HG03097 (cell line): ENCODE data around the gene TBC1D7.
"Not testable (repeated sequence)": the region's sequence is repeated elsewhere in the genome, so short reads cannot be mapped to it uniquely, and the experiment has no call there.

Source experiments
- ATAC-seq: cut with Tn5 transposase; IDR thresholded peaks from one replicate; pipeline ENCODE4 v1.9.1; 2021; ENCODE audit not compliant: unreplicated experiment, low FRiP score

Gene TBC1D7

DNA sequence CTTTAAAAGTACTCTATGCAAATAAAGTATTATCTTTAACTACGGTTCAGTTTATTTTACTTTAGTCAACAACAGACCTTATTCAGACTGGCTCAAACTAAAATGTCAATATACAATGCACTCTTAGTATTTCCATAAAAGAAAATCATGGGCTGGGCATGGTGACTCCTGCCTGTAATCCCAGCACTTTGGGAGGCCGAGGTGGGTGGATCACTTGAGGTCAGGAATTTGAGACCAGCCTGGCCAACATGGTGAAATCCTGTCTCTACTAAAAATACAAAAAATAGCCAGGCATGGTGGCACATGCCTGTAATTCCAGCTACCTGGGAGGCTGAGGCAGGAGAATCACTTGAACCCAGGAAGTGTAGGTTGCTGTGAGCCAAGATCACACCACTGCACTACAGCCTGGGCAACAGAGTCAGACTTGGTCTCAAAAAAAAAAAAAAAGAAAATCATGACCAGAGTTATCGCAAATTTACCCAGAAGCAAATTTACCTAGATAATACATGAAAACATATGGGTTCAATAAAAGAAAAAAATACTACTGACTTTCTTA lies 2.2 kb downstream of the TBC1D7 start:
- not testable (repeated sequence) for ATAC-seq

DNA sequence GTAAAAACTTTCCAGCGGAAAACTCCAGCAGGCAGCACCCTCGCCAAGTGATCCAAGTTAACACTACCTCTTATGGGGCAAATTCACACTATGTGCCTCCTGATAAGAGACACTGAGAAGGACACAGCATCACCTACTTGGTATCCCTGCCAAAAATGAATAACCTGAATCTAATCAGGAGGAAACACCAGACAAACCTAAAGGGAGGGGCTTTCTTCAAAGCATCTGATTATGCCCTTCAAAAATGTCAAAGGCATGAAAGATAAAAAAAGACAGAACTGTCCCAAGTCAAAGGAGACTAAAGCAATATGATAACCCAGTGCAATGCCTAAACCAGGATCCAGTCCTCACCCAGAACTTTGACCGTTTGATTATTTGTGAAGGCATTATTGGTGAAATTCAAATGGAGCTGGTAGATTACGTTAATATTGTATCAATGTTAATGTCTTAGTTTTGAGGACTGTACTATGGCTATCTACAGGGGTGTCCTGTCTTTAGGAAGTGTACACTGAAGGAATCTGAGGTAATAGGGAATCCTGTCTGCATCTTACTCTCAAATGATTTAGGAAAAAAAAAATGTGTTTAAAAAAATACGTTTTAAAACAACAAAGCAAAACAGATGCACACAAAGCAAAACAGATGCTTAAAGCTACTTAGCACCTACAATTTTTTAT lies 8.3 kb downstream of the TBC1D7 start:
- ATAC-seq: no peak

DNA sequence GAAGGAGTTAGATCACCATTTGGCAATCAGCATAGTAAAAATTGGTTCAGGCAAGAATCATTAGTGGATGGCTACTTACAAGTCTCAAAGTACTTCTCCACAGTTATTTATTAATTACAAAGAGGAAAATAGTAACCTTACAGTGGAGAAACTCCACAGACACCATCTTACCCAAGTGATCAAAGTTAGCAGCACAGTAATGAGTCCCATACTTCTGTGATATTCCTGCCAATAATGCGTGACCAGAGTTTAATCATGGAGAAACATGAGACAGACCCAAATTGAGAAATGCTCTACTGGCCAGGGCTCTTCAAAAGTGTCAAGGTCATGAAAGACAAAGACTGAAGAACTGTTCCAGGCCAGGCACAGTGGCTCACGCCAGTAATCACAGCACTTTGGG lies 9.5 kb downstream of the TBC1D7 start:
- no peak for ATAC-seq

DNA sequence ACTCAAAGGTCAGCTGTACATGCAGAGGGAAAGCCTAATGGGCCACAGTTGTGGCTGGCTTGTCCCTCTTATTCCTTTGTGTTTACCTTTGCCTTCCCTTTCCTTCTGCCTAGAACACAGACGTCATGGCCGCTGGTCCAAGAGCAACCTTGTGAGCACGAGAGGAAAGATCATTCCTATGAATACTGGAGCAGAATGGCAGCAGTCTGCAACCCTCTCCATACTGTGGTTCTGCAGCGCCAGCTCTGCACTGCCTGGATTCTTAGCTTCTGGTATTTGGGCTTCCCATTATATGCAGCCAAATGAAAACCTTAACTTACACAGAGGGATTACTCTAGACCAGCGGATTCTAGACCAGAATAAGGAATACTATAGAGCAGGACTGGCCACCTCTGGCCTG lies 12.4 kb downstream of the TBC1D7 start:
- no peak for ATAC-seq

DNA sequence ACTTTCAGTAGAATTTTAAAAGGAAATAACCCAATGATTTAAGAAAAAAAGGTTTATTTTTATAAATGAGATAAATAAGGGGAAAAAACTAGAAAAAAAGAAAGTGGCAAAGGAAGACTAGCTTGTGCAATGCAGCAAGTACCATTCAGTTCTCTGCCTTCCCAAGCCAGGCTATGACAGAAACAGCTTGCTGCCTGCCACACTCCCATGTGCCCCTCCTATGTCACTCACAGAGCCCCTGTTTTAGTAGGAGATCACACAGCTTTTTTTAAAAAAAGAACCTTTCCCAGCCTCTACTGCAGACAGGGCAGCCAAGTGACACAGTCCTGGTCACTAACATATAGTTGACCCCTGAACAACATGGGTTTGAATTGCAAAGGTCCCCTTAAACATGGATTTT lies 13.5 kb downstream of the TBC1D7 start:
- no peak for ATAC-seq

DNA sequence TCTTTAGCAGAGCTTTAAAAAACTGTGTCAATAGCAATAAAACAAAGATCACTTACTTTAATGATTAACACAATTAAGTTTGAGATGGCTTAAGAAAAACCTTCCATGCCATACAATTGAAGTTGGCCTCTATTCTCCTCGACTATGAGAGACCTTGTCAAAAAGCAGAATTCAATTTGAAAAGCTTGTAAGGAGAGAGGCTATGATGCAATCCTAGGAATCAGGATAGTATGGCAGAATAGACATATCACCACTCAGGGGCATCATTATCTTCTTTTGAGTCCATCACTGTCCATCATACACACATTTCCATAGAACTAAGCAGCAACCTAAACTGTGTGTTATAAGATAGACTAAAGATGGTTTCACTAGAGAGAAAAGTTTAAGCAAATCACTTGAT lies 17.2 kb downstream of the TBC1D7 start:
- ATAC-seq: no peak

DNA sequence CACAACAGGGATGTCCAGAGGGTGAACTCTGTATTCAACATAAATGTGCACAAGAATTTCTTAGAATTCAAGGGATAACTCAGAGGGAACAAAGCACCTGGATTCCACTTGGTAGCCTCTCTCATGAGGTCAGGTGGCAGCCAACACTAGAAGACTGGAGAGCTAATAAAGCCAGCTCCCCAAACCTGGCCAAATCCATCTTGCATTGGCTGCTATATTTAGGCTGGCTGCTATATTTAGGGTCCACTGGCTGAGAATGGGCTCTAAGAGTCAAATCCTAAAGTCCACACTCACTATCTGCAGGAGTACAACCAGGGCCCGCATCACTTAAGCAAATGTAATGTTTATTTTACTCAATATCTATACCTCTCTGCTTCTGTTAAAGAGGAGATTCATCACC lies 20.0 kb downstream of the TBC1D7 start:
- no peak for ATAC-seq

DNA sequence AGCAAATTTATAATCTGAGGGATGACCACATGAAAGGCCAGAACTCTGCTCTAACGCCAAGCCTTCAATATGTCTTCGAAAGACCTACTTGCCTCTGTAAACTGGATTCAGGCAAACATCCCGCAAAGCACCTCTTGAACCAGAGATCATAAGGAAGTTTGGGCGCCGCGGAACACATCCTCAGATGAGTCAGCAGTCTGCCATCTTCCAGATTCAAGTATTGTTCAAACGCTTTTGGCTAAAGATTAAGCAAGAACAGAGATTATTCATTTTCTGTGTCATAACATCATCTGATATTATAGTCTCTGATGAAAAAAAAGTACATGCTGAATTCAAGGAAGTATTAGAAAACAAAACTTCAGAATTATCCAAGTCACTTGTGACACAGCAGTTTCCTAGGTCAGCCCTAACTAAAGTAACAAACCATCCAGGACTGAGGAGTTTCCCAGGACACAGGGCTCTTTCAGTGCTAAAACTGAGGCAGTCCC lies 20.8 kb downstream of the TBC1D7 start:
- no peak for ATAC-seq

DNA sequence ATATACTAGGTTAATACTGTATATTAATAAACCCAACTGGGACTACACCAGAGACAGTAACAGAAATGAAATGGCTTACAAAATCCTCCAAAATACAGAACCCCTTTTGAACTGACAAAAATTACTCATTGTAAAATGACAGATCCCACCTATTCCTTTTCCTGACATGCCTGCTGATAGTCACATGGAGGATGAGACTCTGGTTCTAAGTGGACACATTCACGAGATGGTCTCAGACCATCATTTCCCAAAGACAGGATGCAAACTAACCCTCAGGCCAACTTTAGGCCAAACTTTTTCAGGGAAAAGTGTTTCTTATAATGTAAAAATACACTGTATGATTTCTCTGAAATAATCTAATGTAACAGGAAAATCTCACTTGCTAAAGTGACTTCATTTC lies 22.5 kb downstream of the TBC1D7 start:
- no peak for ATAC-seq

DNA sequence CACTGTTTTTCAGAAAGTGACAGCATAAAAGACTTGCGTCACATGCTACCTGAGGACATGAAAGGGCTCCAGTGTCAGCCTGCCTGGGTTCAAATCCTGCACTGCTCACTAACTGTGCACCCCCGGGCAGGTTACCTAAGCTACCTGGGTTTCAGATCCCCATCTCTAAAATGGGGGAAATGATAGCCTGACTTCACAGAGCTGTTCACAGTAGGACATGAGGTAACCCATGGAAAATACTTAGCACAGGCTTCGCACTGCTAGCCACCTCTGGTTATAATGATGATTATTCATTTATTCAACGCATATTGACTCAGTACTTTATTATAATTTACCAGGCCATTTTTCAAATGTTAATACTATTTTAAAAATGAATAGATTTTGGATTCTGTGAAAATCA lies 23.0 kb downstream of the TBC1D7 start:
- no peak for ATAC-seq

DNA sequence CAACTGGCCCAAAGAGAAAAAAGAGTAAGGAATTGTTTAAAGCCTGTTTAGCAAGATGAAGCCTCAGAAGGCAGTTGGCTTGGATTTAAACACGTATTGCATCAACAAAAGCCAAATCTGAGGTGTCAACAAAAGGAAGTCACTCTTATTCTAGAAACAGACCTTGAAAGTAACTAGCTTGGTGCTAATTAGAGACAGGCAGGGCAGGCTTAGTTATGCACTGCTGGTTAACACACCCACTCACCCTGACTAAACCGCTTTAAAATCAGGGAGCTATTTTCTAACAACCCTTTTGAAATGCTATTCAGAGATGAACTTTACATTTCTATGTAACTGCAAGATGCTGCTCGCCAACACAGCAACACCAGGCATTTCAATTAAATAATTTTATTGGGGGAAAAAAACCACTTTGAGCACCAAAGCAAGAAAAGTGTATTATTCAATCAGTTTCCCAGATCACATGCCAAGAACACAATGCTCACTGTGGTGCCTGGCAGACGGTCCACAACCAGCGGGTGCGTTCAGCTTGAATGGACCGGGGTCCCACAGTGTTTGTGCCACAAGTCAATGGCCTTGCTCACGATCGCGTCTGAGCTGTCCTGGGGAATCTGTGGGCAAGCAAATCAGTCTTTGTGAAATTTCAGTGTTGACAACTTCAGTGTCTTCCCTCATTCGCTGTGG lies 23.6 kb downstream of the TBC1D7 start:
- no peak for ATAC-seq

DNA sequence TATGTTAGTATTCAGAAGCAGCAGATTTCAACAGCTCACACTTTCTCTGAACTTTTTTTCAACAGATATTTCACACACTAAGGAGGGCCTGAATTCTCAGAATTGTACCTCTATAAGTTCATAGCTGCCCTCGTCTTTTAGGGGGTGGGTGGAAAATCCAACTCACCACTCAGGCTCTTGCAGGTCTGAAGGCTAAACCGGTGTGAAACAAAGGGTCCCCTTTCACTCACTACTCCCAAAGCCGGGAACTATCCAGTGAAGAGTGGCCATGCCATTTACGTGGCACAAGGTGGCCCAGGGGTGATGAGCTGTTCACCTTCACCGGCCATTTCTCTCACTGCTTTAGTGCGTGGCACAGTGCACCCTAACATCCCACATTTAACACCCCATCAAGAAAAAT lies 24.2 kb downstream of the TBC1D7 start:
- ATAC-seq: no peak

DNA sequence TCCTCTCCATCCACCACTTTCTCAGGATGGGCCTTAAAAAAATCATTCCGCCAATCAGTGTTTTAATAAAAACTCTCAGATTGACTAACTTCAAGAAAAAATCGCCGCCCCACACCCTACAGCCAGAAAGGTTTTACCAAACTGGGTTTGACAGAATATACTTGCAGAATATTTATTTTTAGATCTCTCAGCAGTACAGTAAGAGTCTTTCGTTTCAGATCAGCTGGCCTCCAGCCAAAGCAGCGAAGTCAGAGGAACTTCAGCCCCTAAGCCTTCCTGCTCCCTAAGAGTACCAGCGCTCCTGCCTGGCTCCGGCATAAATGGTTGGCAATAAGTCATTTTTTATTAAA lies 24.7 kb downstream of the TBC1D7 start:
- peak; percentile 28 for ATAC-seq

DNA sequence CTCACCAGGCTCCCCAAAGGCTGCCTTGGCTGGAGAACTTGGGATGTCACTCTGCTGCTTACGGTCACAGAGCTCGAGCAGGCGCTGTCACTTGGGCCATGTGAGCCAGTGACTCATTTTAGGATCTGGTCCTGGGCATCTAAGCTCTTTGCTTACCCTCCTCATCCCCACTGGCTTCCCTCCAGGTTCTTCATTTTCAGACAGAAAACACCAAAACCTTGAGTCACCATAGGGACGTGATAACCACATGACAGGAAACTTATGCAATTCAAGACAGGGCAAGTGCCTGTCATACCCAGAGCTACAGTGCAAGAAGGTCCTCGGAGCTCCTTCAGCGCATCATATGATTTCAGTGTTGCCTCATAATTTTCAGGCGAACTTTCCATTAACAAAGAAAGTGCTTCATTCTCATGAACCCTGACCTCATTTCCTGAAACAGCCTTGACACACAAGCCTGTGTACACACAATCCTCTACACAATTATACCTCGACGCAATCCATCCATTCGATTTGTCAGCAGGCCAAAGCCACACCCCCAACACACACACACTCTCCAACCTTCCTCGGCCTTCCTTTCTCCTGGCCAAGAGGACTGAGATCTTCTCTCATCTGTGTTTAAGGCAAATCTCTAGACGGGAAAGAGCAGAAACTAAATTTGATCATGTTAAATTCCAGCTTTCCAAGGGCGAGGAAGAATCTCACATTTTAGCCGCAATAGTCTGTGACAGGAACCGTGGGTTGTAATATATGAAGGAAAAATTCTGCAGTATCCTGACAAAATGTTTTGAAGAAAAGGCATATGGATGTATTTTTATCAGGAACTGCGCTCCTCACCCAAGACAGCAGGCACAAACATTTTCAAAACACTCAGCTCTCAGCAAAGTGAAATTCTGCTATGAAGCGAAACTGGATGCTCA lies 25.3 kb downstream of the TBC1D7 start:
- ATAC-seq: peak; percentile 61

DNA sequence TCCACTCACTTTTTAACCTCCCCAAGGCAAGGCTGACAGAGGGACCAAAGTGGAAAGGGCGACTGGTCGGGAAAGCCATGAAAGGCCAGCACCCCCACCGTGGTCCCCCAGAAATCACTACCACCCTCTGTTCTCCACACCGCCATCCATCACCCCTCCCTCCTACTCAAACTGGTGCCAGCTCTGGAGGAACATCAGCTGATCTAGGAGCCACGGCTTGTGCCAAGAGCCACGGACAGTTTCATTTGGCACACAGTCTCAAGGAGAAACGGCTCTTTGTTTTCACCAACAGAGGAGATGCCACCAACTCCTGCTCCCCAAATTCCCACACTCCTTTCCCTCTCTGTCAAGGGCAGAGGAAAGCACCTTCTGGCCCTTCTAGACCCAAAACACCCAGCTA lies 26.0 kb downstream of the TBC1D7 start:
- ATAC-seq: no peak

DNA sequence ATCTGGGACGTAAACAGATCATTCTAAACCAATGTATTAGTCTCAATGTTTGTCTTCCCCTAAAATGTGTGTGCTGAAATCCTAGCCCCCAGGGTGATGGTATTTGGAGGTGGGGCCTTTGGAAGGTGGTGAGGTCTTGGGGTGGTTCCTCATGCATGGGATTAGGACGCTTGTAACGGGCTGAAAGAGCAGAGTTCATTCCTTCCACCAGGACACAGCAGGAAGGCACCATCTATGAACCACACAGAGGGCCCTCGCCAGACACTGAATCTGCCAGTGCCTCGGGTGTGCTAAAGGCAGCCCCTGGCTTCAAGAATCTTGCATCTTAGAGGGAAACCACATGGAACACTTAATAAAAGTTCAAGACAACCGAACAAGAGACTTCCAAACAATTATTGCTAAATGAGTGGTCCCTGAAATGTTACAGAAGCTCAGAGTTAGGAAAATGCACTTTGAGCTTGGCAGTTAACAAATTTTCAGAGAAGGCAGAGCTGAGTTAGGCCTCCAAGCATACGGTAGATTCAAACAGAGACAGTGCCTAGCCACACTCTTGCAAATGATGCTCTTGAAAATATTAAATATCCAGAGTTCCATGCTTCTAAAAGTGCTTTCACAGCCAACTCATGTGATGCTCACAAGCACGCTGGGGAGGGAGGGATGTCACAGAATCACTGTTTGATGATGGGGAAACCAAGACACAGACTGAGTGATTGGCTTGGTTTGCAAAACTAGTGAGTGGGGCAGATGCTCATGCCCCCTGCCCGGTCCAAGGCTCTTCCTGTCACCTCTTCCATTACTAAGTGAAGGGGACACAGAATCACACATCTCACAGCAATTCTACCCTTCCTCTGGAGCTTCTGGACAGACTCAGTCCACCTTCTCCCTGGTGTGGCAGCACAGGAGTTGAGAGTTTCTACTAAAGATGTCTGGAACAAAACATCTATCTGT lies 27.4 kb downstream of the TBC1D7 start:
- no peak for ATAC-seq

DNA sequence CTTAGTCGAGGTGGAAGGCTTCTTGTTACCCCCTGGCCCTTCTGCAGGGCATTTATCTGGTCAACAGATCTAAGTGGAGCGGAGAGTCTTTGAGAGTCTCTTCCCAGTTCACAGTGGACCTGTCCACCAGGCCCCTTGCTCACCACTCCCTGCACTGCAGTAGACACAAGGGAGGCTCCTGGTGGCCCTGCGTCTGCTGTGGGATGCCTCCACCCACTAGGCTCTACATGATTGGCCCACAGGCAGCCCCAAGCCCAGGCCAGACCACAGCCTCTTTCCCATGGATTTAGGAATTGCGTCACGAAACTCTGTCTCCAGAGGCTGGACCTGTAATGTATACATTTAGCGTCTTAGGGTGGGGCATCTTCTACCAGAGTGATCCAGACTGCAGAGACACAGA lies 28.4 kb downstream of the TBC1D7 start:
- ATAC-seq: no peak

DNA sequence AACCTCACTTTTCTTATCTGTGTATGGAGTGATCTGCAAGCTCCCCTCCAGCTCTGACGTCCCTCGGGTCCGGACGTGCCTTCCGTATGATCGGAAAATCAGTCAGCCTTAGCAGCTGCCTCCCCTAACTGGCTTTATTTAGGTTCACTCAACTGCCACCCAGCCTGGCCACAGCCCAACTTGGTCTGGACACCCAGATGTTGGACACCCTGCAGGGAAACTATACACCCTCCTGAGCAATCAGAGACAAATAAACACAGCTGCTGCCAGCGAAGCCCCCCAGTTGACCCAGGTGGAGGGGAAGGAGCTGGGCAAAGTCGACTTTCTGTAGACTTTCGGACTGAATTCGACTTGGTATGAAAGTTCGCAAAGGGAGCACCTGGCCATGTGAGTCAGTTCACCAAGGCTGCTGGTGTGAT lies 28.9 kb downstream of the TBC1D7 start:
- no peak for ATAC-seq

DNA sequence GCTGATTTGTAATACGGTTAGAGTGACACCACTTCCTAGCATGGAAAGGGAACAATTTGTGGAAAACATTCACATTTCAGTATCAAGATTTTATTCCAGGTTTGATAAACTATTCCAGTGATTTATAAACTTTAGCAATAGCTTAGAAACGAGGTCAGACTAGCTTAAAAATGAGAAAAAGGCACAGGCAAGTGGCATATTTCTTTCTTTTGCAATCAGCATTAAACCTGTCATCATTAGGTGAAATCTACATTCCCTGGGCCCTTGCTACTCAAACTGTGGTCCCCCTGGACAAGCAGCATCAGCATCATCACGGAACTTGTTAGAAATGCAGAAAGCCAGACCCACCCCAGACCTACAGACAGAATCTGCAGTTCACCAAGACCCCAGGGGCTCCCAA lies 29.9 kb downstream of the TBC1D7 start:
- no peak for ATAC-seq

DNA sequence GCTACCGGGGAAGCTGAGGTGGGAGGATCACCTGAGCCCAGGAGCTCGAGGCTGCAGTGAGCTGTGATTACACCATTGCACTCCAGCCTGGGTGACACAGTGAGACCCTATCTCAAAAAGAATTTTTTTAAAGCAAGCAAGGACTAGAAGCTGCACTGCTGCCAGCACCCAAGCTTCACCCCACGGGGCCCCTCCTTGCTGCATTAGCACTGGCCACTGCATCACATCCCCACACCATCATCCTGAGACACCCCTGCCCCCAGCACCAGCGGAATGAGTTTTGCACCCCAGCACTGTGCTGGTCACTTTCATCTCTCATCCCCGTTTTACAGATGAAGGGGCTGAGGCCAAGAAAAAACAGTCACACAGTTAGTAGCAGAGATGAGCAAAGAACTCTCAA lies 30.9 kb downstream of the TBC1D7 start:
- ATAC-seq: no peak
